ENCODE data around the gene ZDHHC14.

DNA sequence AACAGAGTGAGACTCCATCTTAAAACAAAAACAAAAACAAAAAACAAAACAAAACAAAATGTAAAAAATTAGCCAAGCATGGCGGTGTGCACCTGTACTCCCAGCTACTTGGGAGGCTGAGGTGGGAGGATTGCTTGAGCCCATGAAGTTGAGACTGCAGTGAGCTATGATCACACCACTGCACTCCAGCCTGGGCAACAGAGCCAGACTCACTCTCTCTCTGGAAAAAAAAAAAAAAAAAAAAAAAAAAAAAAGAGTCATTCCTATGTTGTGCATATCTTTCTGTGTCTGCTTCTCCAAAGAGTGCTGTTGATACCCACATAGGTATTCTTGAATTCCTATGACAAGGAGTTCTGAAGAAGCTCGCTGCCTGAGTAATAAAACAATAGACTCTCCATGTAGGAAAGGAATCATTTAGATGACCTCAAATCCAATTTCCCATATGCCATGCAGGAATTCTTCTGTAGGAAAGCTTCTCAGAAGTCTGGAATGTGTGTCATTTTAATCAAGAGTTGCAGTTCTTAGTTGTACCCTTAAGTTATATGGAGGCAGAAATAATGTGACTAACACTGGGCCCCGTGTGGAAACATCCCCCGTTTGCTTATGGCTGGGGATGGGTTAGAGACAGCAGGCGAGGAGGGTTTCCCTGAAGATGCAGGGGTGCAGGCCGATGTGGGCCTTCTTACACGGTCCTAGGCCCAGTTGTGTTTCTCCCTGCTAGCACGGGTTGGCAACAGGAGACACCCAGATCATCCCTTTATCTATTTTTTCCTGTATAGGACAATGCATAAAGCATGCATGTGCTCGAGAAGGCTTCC lies 79.4 kb downstream of the ZDHHC14 start:
- TF ChIP-seq, protein P1, sequence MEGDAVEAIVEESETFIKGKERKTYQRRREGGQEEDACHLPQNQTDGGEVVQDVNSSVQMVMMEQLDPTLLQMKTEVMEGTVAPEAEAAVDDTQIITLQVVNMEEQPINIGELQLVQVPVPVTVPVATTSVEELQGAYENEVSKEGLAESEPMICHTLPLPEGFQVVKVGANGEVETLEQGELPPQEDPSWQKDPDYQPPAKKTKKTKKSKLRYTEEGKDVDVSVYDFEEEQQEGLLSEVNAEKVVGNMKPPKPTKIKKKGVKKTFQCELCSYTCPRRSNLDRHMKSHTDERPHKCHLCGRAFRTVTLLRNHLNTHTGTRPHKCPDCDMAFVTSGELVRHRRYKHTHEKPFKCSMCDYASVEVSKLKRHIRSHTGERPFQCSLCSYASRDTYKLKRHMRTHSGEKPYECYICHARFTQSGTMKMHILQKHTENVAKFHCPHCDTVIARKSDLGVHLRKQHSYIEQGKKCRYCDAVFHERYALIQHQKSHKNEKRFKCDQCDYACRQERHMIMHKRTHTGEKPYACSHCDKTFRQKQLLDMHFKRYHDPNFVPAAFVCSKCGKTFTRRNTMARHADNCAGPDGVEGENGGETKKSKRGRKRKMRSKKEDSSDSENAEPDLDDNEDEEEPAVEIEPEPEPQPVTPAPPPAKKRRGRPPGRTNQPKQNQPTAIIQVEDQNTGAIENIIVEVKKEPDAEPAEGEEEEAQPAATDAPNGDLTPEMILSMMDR (IDR thresholded peaks at IDR 0.05) = no peak
- no peak for TF ChIP-seq POLR2A (IDR thresholded peaks at IDR 0.05)

Data from body of pancreas (tissue), 4 donors.